A549 (cell line): ENCODE data around the gene RIMBP3C.

ENCODE experiments used
- CEBPB ChIP-seq, 2 experiments: fragments of >200 bp in 1 of 2; sonication (Bioruptor Twin) in 1 of 2; formaldehyde crosslinking in 1 of 2; IDR thresholded peaks; 2 replicates each; pipeline ENCODE4 v1.6.1; 2012 to 2016
- CTCF ChIP-seq: fragments of >200 bp; sonication (Bioruptor Twin); formaldehyde crosslinking; IDR thresholded peaks from 3 replicates; pipeline ENCODE4 v1.5.1; 2016
- EP300 ChIP-seq, 2 experiments: fragments of >200 bp; sonication (Bioruptor Twin); formaldehyde crosslinking; IDR thresholded peaks; 2 replicates in 1 of 2; 3 replicates in 1 of 2; pipeline ENCODE4 v1.6.1; 2016 to 2017
- HDAC2 ChIP-seq: fragments of 200-600 bp; sonication (generic); IDR thresholded peaks from 2 replicates; pipeline ENCODE4 v1.6.1; 2016
- KDM1A ChIP-seq: fragments of 200-600 bp; sonication (generic); IDR thresholded peaks from 2 replicates; pipeline ENCODE4 v1.6.1; 2016; ENCODE audit warnings: low read depth, mild to moderate bottlenecking
- MAFK ChIP-seq: fragments of 450-650 bp; IDR thresholded peaks from 2 replicates; pipeline ENCODE4 v1.6.1; 2014; ENCODE audit not compliant: partially characterized antibody
- MAX ChIP-seq: IDR thresholded peaks from 2 replicates; pipeline ENCODE4 v1.6.1; 2012
- MYC ChIP-seq: IDR thresholded peaks from 2 replicates; pipeline ENCODE4 v1.6.1; 2012; ENCODE audit warnings: mild to moderate bottlenecking, inconsistent platforms, low read length, improper control_type of control experiment, borderline replicate concordance
- PBX3 ChIP-seq: IDR thresholded peaks from 2 replicates; pipeline ENCODE4 v1.6.1; 2012
- POLR2A ChIP-seq: IDR thresholded peaks from 2 replicates; pipeline ENCODE4 v1.6.1; 2012; ENCODE audit warnings: mild to moderate bottlenecking, low read length
- RAD21 ChIP-seq, 2 experiments: fragments of >200 bp in 1 of 2; sonication (Bioruptor Twin) in 1 of 2; formaldehyde crosslinking in 1 of 2; IDR thresholded peaks in 1 of 2; conservative IDR thresholded peaks in 1 of 2; 2 replicates in 1 of 2; 3 replicates in 1 of 2; pipeline ENCODE4 v1.6.1; 2012 to 2018; ENCODE audit warnings: inconsistent platforms in 1 of 2
- USF2 ChIP-seq: fragments of 450-650 bp; IDR thresholded peaks from 2 replicates; pipeline ENCODE4 v1.6.1; 2014; ENCODE audit warnings: antibody characterized with exemption

GRCh38 chr22:21573750-21574494, 22.7 kb upstream of the RIMBP3C start:
- TF ChIP-seq CTCF (no peak), MYC (no peak), USF2 (no peak), POLR2A (no peak), PBX3 (no peak), KDM1A (no peak), EP300 (IDR thresholded peaks at IDR 0.05) (no peak), MAX (no peak), CEBPB (IDR thresholded peaks at IDR 0.05) (no peak), HDAC2 (no peak), MAFK (no peak), RAD21 (conservative IDR thresholded peaks at IDR 0.05 in 1 of 2, IDR thresholded peaks at IDR 0.05 in 1 of 2) (no peak)
